ENCODE measurements around the gene PRL. TPM values are rescaled to one million over a fixed set of nuclear protein-coding genes. Genes with fewer than 3 reads are reported as not detected.
A peak's percentile ranks its signal among the peaks of the same experiment; 100 is the strongest.

The PRL gene
- total and polyA plus RNA-seq, 4 donors = 0.11 to 1.1 (median 0.87) TPM; not detected in 1

- WGBS (ENCODE audit: insufficient coverage) = no CpG with 5 or more reads among the region's 4 CpGs
- no peaks in the 10 kb centered on the region for H3K9me3 ChIP-seq (ENCODE audit: control insufficient read depth, insufficient read depth, low read length)
- no peaks in the 10 kb centered on the region for H3K36me3 ChIP-seq (ENCODE audit: control insufficient read depth, insufficient read depth, low read length)
- H3K4me3 ChIP-seq (ENCODE audit: low read depth, low read length) = no peak overlapping the region
- peak in 1 of 6 donors; percentile 16 for DNase-seq (ENCODE audit: low read depth in 4 of 6, low spot score in 6 of 6)
- no peaks in the 10 kb centered on the region for H3K27me3 ChIP-seq (ENCODE audit: control insufficient read depth, insufficient read depth, low read length)
- H3K27ac ChIP-seq (ENCODE audit: low read depth, low read length) = no peak overlapping the region
- no peaks in the 10 kb centered on the region for H3K4me1 ChIP-seq (ENCODE audit: control insufficient read depth, insufficient read depth, low read length)
Measured at GRCh38 chr6:22300273-22300998, 3.6 kb upstream of the PRL start.

GRCh38 chr6:22298475-22298890 lies 1.6 kb upstream of the PRL start:
- Histone ChIP-seq H3K9me3 (ENCODE audit: control insufficient read depth, insufficient read depth, low read length) (no peaks in the 10 kb centered on the region), H3K4me1 (ENCODE audit: control insufficient read depth, insufficient read depth, low read length) (no peaks in the 10 kb centered on the region), H3K27me3 (ENCODE audit: control insufficient read depth, insufficient read depth, low read length) (no peaks in the 10 kb centered on the region), H3K4me3 (ENCODE audit: low read depth, low read length) (no peak overlapping the region), H3K27ac (ENCODE audit: low read depth, low read length) (no peak overlapping the region), H3K36me3 (ENCODE audit: control insufficient read depth, insufficient read depth, low read length) (no peaks in the 10 kb centered on the region)
- WGBS (ENCODE audit: insufficient coverage) = 67% methylated on average over 1 of the region's 1 CpG
- DNase-seq (ENCODE audit: low read depth in 4 of 6, low spot score in 6 of 6) = no peak

GRCh38 chr6:22296067-22296466 lies 769 bp downstream of the PRL start:
- H3K9me3 ChIP-seq (ENCODE audit: control insufficient read depth, insufficient read depth, low read length) = no peaks in the 10 kb centered on the region
- H3K4me3 ChIP-seq (ENCODE audit: low read depth, low read length) = no peak overlapping the region
- H3K36me3 ChIP-seq (ENCODE audit: control insufficient read depth, insufficient read depth, low read length) = no peaks in the 10 kb centered on the region
- no peak for DNase-seq (ENCODE audit: low read depth in 4 of 6, low spot score in 6 of 6)
- no peak overlapping the region for H3K27ac ChIP-seq (ENCODE audit: low read depth, low read length)
- no peaks in the 10 kb centered on the region for H3K4me1 ChIP-seq (ENCODE audit: control insufficient read depth, insufficient read depth, low read length)
- no CpG with 5 or more reads among the region's 1 CpG for WGBS (ENCODE audit: insufficient coverage)
- H3K27me3 ChIP-seq (ENCODE audit: control insufficient read depth, insufficient read depth, low read length) = no peaks in the 10 kb centered on the region

- Histone ChIP-seq H3K27ac (ENCODE audit: low read depth, low read length) (no peak overlapping the region), H3K27me3 (ENCODE audit: control insufficient read depth, insufficient read depth, low read length) (no peaks in the 10 kb centered on the region), H3K9me3 (ENCODE audit: control insufficient read depth, insufficient read depth, low read length) (no peaks in the 10 kb centered on the region), H3K4me1 (ENCODE audit: control insufficient read depth, insufficient read depth, low read length) (no peaks in the 10 kb centered on the region), H3K36me3 (ENCODE audit: control insufficient read depth, insufficient read depth, low read length) (no peaks in the 10 kb centered on the region), H3K4me3 (ENCODE audit: low read depth, low read length) (no peak overlapping the region)
- 79% methylated on average over 5 of the region's 9 CpGs for WGBS (ENCODE audit: insufficient coverage)
- peak in 2 of 6 donors; percentile 57 to 65 for DNase-seq (ENCODE audit: low read depth in 4 of 6, low spot score in 6 of 6)
Measured at GRCh38 chr6:22295145-22295544, 1.7 kb downstream of the PRL start.

GRCh38 chr6:22294301-22294700 lies 2.5 kb downstream of the PRL start:
- H3K27ac ChIP-seq (ENCODE audit: low read depth, low read length) = no peak overlapping the region
- H3K36me3 ChIP-seq (ENCODE audit: control insufficient read depth, insufficient read depth, low read length) = no peaks in the 10 kb centered on the region
- H3K27me3 ChIP-seq (ENCODE audit: control insufficient read depth, insufficient read depth, low read length) = no peaks in the 10 kb centered on the region
- H3K4me1 ChIP-seq (ENCODE audit: control insufficient read depth, insufficient read depth, low read length) = no peaks in the 10 kb centered on the region
- 70% methylated on average over 16 of the region's 17 CpGs for WGBS (ENCODE audit: insufficient coverage)
- DNase-seq (ENCODE audit: low read depth in 4 of 6, low spot score in 6 of 6) = peak in 2 of 6 donors; percentile 1 to 25
- H3K4me3 ChIP-seq (ENCODE audit: low read depth, low read length) = no peak overlapping the region
- H3K9me3 ChIP-seq (ENCODE audit: control insufficient read depth, insufficient read depth, low read length) = no peaks in the 10 kb centered on the region

- no peak overlapping the region for H3K4me3 ChIP-seq (ENCODE audit: low read depth, low read length)
- DNase-seq (ENCODE audit: low read depth in 4 of 6, low spot score in 6 of 6) = no peak
- H3K36me3 ChIP-seq (ENCODE audit: control insufficient read depth, insufficient read depth, low read length) = no peaks in the 10 kb centered on the region
- H3K4me1 ChIP-seq (ENCODE audit: control insufficient read depth, insufficient read depth, low read length) = no peaks in the 10 kb centered on the region
- H3K9me3 ChIP-seq (ENCODE audit: control insufficient read depth, insufficient read depth, low read length) = no peaks in the 10 kb centered on the region
- no peak overlapping the region for H3K27ac ChIP-seq (ENCODE audit: low read depth, low read length)
- no peaks in the 10 kb centered on the region for H3K27me3 ChIP-seq (ENCODE audit: control insufficient read depth, insufficient read depth, low read length)
- 98% methylated on average over 4 of the region's 8 CpGs for WGBS (ENCODE audit: insufficient coverage)
Measured at GRCh38 chr6:22290045-22290444, 6.8 kb downstream of the PRL start.

- H3K4me1 ChIP-seq (ENCODE audit: control insufficient read depth, insufficient read depth, low read length) = no peaks in the 10 kb centered on the region
- no peak overlapping the region for H3K27ac ChIP-seq (ENCODE audit: low read depth, low read length)
- H3K27me3 ChIP-seq (ENCODE audit: control insufficient read depth, insufficient read depth, low read length) = no peaks in the 10 kb centered on the region
- no peak for DNase-seq (ENCODE audit: low read depth in 4 of 6, low spot score in 6 of 6)
- no peak overlapping the region for H3K4me3 ChIP-seq (ENCODE audit: low read depth, low read length)
- 94% methylated on average over 17 of the region's 18 CpGs for WGBS (ENCODE audit: insufficient coverage)
- no peaks in the 10 kb centered on the region for H3K36me3 ChIP-seq (ENCODE audit: control insufficient read depth, insufficient read depth, low read length)
- no peaks in the 10 kb centered on the region for H3K9me3 ChIP-seq (ENCODE audit: control insufficient read depth, insufficient read depth, low read length)
Measured at GRCh38 chr6:22288721-22289120, 8.1 kb downstream of the PRL start.

GRCh38 chr6:22284666-22285065 lies 12.2 kb downstream of the PRL start:
- H3K4me1 ChIP-seq (ENCODE audit: control insufficient read depth, insufficient read depth, low read length) = no peaks in the 10 kb centered on the region
- no peak overlapping the region for H3K27ac ChIP-seq (ENCODE audit: low read depth, low read length)
- H3K27me3 ChIP-seq (ENCODE audit: control insufficient read depth, insufficient read depth, low read length) = no peaks in the 10 kb centered on the region
- DNase-seq (ENCODE audit: low read depth in 4 of 6, low spot score in 6 of 6) = no peak
- H3K36me3 ChIP-seq (ENCODE audit: control insufficient read depth, insufficient read depth, low read length) = no peaks in the 10 kb centered on the region
- no peaks in the 10 kb centered on the region for H3K9me3 ChIP-seq (ENCODE audit: control insufficient read depth, insufficient read depth, low read length)
- no peak overlapping the region for H3K4me3 ChIP-seq (ENCODE audit: low read depth, low read length)
- WGBS (ENCODE audit: insufficient coverage) = no CpG with 5 or more reads among the region's 2 CpGs

GRCh38 chr6:22281341-22282085 lies 15.3 kb downstream of the PRL start:
- H3K4me3 ChIP-seq (ENCODE audit: low read depth, low read length) = no peak overlapping the region
- H3K27ac ChIP-seq (ENCODE audit: low read depth, low read length) = no peak overlapping the region
- DNase-seq (ENCODE audit: low read depth in 4 of 6, low spot score in 6 of 6) = peak in 1 of 6 donors; percentile 60
- peaks cover under 1% of the 10 kb centered on the region for H3K9me3 ChIP-seq (ENCODE audit: control insufficient read depth, insufficient read depth, low read length)
- H3K4me1 ChIP-seq (ENCODE audit: control insufficient read depth, insufficient read depth, low read length) = no peaks in the 10 kb centered on the region
- H3K36me3 ChIP-seq (ENCODE audit: control insufficient read depth, insufficient read depth, low read length) = no peaks in the 10 kb centered on the region
- no peaks in the 10 kb centered on the region for H3K27me3 ChIP-seq (ENCODE audit: control insufficient read depth, insufficient read depth, low read length)
- 83% methylated on average over 1 of the region's 9 CpGs for WGBS (ENCODE audit: insufficient coverage)

GRCh38 chr6:22279427-22279826 lies 17.4 kb downstream of the PRL start:
- H3K4me1 ChIP-seq (ENCODE audit: control insufficient read depth, insufficient read depth, low read length) = no peaks in the 10 kb centered on the region
- no peak for DNase-seq (ENCODE audit: low read depth in 4 of 6, low spot score in 6 of 6)
- WGBS (ENCODE audit: insufficient coverage) = no CpG with 5 or more reads among the region's 2 CpGs
- H3K4me3 ChIP-seq (ENCODE audit: low read depth, low read length) = no peak overlapping the region
- H3K9me3 ChIP-seq (ENCODE audit: control insufficient read depth, insufficient read depth, low read length) = peaks cover 3% of the 10 kb centered on the region
- no peaks in the 10 kb centered on the region for H3K36me3 ChIP-seq (ENCODE audit: control insufficient read depth, insufficient read depth, low read length)
- no peak overlapping the region for H3K27ac ChIP-seq (ENCODE audit: low read depth, low read length)
- H3K27me3 ChIP-seq (ENCODE audit: control insufficient read depth, insufficient read depth, low read length) = no peaks in the 10 kb centered on the region

Measured in spinal cord (tissue), 10 donors.